Keratinocyte (primary cell): ENCODE results near the gene ATIC. TPM values are rescaled to one million over a fixed set of nuclear protein-coding genes. Genes with fewer than 3 reads are reported as not detected.

Experiments used
- DNase-seq: peaks from one replicate; pipeline ENCODE4 v3.0.0-alpha.2; 2011; ENCODE audit warnings: low read depth, missing footprints, low spot score
- FAIRE-seq: peaks from 2 replicates; lab custom pipeline; 2011; peaks lifted over from hg19 to GRCh38; lab: Jason Lieb, UNC
- H2AFZ ChIP-seq: 2 replicates; pipeline ENCODE4 v1.6.0; 2012; ENCODE audit warnings: low read length, control low read depth, inconsistent platforms; ENCODE audit not compliant: control insufficient read depth
- H3K27ac ChIP-seq: 2 replicates; pipeline ENCODE4 v1.5.1; 2011; ENCODE audit warnings: low read length; ENCODE audit not compliant: control insufficient read depth, insufficient read depth
- H3K27me3 ChIP-seq: 3 replicates; pipeline ENCODE4 v1.6.0; 2011; ENCODE audit warnings: low read length; ENCODE audit not compliant: control insufficient read depth, insufficient read depth; ENCODE audit errors: extremely low read depth
- H3K36me3 ChIP-seq, 2 experiments: 2 replicates in 1 of 2; 3 replicates in 1 of 2; pipeline ENCODE4 v1.5.1; 2011; ENCODE audit warnings: low read length in 2 of 2, mild to moderate bottlenecking in 1 of 2; ENCODE audit not compliant: control insufficient read depth in 2 of 2, insufficient read depth in 2 of 2; ENCODE audit errors: extremely low read depth in 1 of 2
- H3K4me1 ChIP-seq: 3 replicates; pipeline ENCODE4 v1.5.1; 2011; ENCODE audit warnings: low read length; ENCODE audit not compliant: control insufficient read depth, insufficient read depth; ENCODE audit errors: extremely low read depth
- H3K4me2 ChIP-seq: 3 replicates; pipeline ENCODE4 v1.6.0; 2011; ENCODE audit warnings: low read depth, low read length; ENCODE audit not compliant: control insufficient read depth, insufficient read depth; ENCODE audit errors: extremely low read depth
- H3K4me3 ChIP-seq, 3 experiments: fragments of 200-600 bp in 1 of 3; sonication (generic) in 1 of 3; 2 replicates in 2 of 3; 3 replicates in 1 of 3; pipeline ENCODE4 v1.5.1; 2011 to 2016; ENCODE audit warnings: low read length in 3 of 3, mild to moderate bottlenecking in 3 of 3, control low read depth in 2 of 3, inconsistent platforms in 1 of 3, low read depth in 1 of 3, mixed read lengths in 1 of 3, mixed run types in 1 of 3, moderate library complexity in 1 of 3; ENCODE audit not compliant: control insufficient read depth in 2 of 3, insufficient read depth in 2 of 3; ENCODE audit errors: extremely low read depth in 1 of 3
- H3K79me2 ChIP-seq: 2 replicates; pipeline ENCODE4 v1.6.0; 2012; ENCODE audit warnings: low read length; ENCODE audit not compliant: control insufficient read depth, insufficient read depth
- H3K9ac ChIP-seq: 3 replicates; pipeline ENCODE4 v1.6.0; 2011; ENCODE audit warnings: low read length; ENCODE audit not compliant: control insufficient read depth, insufficient read depth; ENCODE audit errors: extremely low read depth
- H3K9me1 ChIP-seq: 3 replicates; pipeline ENCODE4 v1.6.0; 2011; ENCODE audit warnings: low read length; ENCODE audit not compliant: control insufficient read depth, insufficient read depth; ENCODE audit errors: extremely low read depth
- H3K9me3 ChIP-seq: 2 replicates; pipeline ENCODE4 v1.5.1; 2012; ENCODE audit warnings: low read depth, low read length; ENCODE audit not compliant: control insufficient read depth
- H4K20me1 ChIP-seq: 3 replicates; pipeline ENCODE4 v1.6.0; 2011; ENCODE audit warnings: low read length; ENCODE audit not compliant: control insufficient read depth, insufficient read depth; ENCODE audit errors: extremely low read depth
- CTCF ChIP-seq, 3 experiments: IDR thresholded peaks in 1 of 3; conservative IDR thresholded peaks in 1 of 3; optimal IDR thresholded peaks in 1 of 3; 2 replicates in 2 of 3; 3 replicates in 1 of 3; pipeline versions ENCODE3 to v1.5.1; 2011; ENCODE audit warnings: low read length in 3 of 3, mild to moderate bottlenecking in 3 of 3, moderate library complexity in 2 of 3, control low read depth in 1 of 3, inconsistent platforms in 1 of 3; ENCODE audit not compliant: insufficient read depth in 2 of 3; ENCODE audit errors: extremely low read depth in 1 of 3
- EZH2 ChIP-seq: IDR thresholded peaks from one replicate; pipeline ENCODE4 v1.6.1; 2012; ENCODE audit warnings: inconsistent platforms, mild to moderate bottlenecking, low read length, moderate library complexity
- dilution Hi-C: fragments of 300-500 bp; cut with MboI; formaldehyde crosslinking; loops from one replicate; pipeline ENCODE4 v1.7.0; 2020; ENCODE audit warnings: low sequenced_read_pairs; ENCODE audit not compliant: extremely low pct_ligation_motif_present
- polyA plus RNA-seq, 5 experiments: library from polyadenylated mRNA; depleted of rRNA in 3 of 5; stranded (reverse) in 3 of 5; stranded (forward) in 1 of 5; unstranded in 1 of 5; fragments of >200 nt; gene quantifications; 1 replicate in 1 of 5; 2 replicates in 3 of 5; 3 replicates in 1 of 5; pipeline versions ENCODE4 v1.2.1 to v1.2.3, GENCODE V29; 2011 to 2012; ENCODE audit warnings: missing spikeins in 2 of 5, low read depth in 1 of 5, low replicate concordance in 1 of 5

ATIC gene
- polyA plus RNA-seq, 1 donor (not counting 4 experiments of a cell fraction or from before 2014, with no cell fraction given), result 110 TPM

GRCh38 chr2:215293879-215294278, 18.0 kb upstream of the ATIC start:
- no peaks in the 10 kb centered on the region for H4K20me1 ChIP-seq
- H3K27me3 ChIP-seq, result no peaks in the 10 kb centered on the region
- dilution Hi-C loops, result no loop called here
- FAIRE-seq (no peak), DNase-seq (no peak)
- H3K4me3 ChIP-seq, result no peak overlapping the region
- no peaks in the 10 kb centered on the region for H3K9me1 ChIP-seq
- H2AFZ ChIP-seq, result no peak overlapping the region
- H3K9me3 ChIP-seq, result no peaks in the 10 kb centered on the region
- no peak overlapping the region for H3K9ac ChIP-seq
- no peak for TF ChIP-seq CTCF (optimal IDR thresholded peaks at IDR 0.05 in 1 of 3, IDR thresholded peaks at IDR 0.05 in 1 of 3, conservative IDR thresholded peaks at IDR 0.05 in 1 of 3; ENCODE audit: extremely low read depth in 1 of 3, insufficient read depth in 2 of 3, low read length in 3 of 3)
- TF ChIP-seq EZH2, result no peak
- H3K4me2 ChIP-seq, result no peak overlapping the region
- H3K27ac ChIP-seq, result no peak overlapping the region
- H3K79me2 ChIP-seq, result no peaks in the 10 kb centered on the region
- H3K36me3 ChIP-seq, result no peaks in the 10 kb centered on the region
- H3K4me1 ChIP-seq, result no peaks in the 10 kb centered on the region

GRCh38 chr2:215299337-215299859, 12.5 kb upstream of the ATIC start:
- no peak for DNase-seq
- FAIRE-seq, result no peak
- no peaks in the 10 kb centered on the region for H3K9me3 ChIP-seq
- H3K4me2 ChIP-seq, result no peak overlapping the region
- H3K27ac ChIP-seq, result no peak overlapping the region
- TF ChIP-seq CTCF (optimal IDR thresholded peaks at IDR 0.05 in 1 of 3, IDR thresholded peaks at IDR 0.05 in 1 of 3, conservative IDR thresholded peaks at IDR 0.05 in 1 of 3; ENCODE audit: extremely low read depth in 1 of 3, insufficient read depth in 2 of 3, low read length in 3 of 3), result no peak
- TF ChIP-seq EZH2, result no peak
- dilution Hi-C loops, result no loop called here
- H3K79me2 ChIP-seq, result no peaks in the 10 kb centered on the region
- H3K27me3 ChIP-seq, result no peaks in the 10 kb centered on the region
- H3K9ac ChIP-seq, result no peak overlapping the region
- H2AFZ ChIP-seq, result no peak overlapping the region
- H4K20me1 ChIP-seq, result no peaks in the 10 kb centered on the region
- no peak overlapping the region for H3K4me3 ChIP-seq
- H3K9me1 ChIP-seq, result no peaks in the 10 kb centered on the region
- H3K36me3 ChIP-seq, result no peaks in the 10 kb centered on the region
- H3K4me1 ChIP-seq, result no peaks in the 10 kb centered on the region
